HG03469 (cell line): Measurements from ENCODE around the gene ADAMTS17.
"Not testable (repeated sequence)": the region's sequence is repeated elsewhere in the genome, so short reads cannot be mapped to it uniquely, and the experiment has no call there.

ENCODE experiments used
- ATAC-seq: cut with Tn5 transposase; IDR thresholded peaks from one replicate; pipeline ENCODE4 v1.9.1; 2021; ENCODE audit warnings: mild to moderate bottlenecking, moderate library complexity, moderate number of reproducible peaks; ENCODE audit not compliant: unreplicated experiment

The ADAMTS17 gene

GRCh38 chr15:100341239-100341749, 481 bp downstream of the ADAMTS17 start:
- no peak for ATAC-seq

DNA sequence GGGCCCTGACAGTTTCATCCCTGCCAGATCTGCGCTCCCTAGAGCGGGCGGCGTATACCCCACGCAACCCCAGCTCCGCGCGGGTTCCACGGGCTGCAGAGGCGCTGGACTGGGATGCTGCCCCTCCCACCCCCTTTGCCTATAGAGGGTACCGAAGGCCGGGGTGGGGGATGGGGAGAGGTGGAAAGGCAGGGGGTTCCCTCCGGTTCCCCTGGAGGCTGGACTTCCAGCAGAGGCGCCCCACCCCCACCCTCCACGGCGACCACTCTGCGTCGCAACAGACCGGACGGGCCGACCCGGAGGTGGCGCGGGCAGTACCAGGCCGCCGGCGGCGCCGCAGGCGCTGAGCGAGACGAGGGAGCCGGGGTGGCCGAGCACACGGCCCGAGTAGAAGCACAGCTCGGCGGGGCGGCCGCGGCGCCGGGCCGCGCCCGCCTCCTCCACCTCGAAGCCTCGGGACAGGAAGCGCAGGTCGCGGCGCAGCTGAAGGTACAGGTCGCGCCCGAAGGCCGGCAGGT, 995 bp downstream of the ADAMTS17 start:
- no peak for ATAC-seq

GRCh38 chr15:100339999-100340398, 1.8 kb downstream of the ADAMTS17 start:
- ATAC-seq: no peak

- ATAC-seq: not testable (repeated sequence)
Observed at GRCh38 chr15:100339451-100339850, 2.3 kb downstream of the ADAMTS17 start.

DNA sequence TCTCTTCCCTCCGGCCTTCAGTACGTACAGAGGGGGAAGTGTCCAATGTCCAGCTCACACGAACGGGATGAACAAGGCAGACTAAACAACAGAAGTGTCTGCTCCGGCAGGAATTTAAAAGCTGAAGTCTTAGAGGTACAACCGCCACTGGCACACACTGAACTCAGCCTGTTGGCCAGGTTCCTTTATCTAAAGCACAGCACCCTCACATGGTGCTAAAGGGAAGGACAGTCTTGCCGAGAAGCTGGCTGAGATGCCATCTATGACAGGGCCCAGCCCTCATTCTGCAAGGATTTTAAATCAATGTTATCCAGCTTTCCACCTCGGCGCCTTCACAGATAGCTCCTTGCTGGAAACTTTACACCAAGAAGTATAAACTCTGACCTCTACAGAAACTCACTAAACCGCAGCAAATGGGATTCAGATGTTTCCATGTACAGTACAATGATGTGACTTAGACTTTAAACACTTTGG, 2.8 kb downstream of the ADAMTS17 start:
- ATAC-seq: peak; percentile 64

DNA sequence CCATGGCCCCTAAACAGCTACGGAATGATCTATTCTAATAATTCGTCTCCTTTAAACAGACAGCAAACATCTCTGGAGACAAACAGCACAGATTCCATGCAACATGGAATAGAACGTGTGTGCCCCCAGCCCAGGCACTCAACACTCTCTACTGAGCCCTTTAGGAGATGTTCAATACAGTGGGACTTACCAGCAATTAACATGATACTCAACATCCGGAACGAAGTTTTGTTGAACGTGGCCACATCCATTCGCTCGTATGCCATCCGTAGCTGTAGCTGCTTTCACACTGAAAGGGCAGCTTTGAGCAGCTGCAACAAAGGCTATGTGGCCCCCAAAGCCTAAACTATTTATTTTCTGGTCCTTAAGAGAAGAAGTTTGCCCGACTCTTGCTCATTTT, 3.5 kb downstream of the ADAMTS17 start:
- no peak for ATAC-seq

- ATAC-seq: no peak
Observed at GRCh38 chr15:100337096-100338044, 4.4 kb downstream of the ADAMTS17 start.

DNA sequence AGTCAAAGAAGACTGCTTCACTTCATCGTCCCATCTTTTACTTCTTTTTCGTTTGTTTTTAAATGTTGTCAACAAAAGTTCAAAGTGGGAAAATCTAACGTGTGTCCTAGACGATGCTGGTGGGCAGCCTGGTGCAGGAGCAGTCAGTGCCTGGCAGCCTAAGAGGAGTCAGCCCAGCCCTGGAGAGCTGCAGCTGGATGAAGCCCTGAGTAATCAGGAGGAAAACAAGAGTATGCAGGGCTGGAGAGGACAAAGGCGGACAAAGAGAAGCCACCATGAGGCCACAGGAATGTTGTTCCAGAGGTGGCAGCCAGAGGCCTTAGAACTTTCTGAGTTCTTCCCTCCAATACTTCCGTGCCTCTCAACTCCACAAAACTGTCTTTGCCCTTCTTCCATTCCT, 5.7 kb downstream of the ADAMTS17 start:
- no peak for ATAC-seq

DNA sequence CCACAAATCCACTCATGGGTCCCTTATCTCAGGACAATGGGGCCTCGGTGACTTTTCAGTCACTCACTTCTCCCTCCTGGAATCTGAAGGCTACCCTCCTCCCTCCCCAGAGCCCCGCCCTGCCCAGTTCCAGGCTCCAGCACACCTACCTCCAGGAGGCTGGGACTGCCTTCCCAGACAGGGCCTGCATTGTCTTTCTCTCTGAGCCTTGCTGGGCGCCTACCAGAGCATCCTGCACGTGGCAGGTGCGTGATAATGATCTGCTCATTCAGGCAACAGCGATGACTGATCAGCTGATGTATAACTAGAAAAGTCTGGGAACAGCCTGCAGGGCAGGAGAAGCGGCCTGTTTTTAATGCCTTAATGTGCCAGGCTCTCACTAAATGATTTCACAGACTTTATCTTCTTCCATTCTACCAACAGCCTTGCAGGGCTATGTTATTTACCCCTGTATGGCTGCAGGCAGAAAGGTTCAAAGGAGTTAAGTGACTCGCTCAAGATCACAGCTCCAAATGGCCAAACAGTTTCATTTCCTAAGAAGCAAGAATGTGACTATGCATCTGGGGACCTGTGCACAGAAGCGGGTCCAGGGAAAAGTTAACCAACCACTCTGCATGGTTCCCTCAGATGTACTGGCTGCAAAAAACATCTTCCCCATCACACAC, 6.3 kb downstream of the ADAMTS17 start:
- no peak for ATAC-seq

DNA sequence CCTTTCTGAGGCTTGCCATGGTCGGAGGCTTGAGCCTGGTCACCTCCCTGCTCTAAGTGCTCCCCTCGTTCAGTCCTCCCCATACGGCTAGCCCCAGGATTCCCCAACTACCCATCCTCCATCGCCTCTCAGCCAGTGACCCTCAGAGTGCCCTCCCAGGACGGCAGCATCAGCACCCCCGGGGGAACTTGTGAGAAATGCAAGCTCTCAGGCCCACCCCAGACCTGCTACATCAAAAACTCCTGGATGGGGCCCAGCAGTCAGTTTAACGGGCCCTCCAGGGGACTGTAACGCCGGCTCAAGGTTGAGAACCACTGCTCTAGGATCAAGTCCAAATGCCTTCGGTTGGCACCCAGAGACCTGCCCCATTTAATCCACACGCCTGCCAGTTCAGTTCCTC, 6.9 kb downstream of the ADAMTS17 start:
- no peak for ATAC-seq

DNA sequence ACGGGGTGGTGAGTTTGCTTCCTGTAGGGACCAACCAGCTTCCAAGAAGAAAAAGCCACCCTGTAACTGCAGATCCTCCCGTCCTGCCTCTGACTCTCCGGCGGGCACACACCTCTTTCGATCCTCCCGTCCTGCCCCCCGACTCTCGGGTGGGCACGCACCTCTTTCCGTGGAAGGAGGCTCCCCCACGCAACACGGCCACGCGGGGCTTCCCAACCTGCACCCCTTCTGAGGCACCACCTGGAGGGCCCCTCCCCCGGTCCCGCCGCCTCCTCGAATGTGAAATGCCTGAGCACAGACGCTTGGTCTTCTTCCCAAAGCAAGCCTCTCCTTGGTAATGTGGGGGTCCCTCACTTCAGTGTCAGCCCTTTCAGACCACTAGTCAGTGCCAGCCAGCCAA, 7.3 kb downstream of the ADAMTS17 start:
- no peak for ATAC-seq

DNA sequence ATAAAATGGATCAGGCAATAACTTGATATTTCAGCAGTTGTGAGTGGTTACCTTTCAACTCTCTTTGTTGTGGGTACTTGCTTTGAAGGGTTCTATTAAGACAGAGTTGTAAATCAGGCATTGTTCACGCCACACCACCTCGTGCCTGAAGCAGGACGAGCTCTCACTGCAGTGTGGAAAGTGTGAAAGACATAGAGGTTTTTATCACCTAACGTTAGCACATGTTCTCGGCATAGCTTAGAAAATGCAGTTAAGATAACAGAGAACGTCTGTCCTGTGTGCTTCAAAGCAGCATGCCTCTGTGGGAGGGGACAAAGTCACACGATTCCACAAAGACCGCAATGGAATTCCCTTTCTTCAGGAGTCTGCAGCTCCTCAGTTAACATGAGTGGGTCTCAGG, 7.8 kb downstream of the ADAMTS17 start:
- no peak for ATAC-seq

GRCh38 chr15:100333236-100333635, 8.5 kb downstream of the ADAMTS17 start:
- ATAC-seq: no peak

- no peak for ATAC-seq
Observed at GRCh38 chr15:100332721-100333120, 9.1 kb downstream of the ADAMTS17 start.

GRCh38 chr15:100332231-100332630, 9.5 kb downstream of the ADAMTS17 start:
- no peak for ATAC-seq

- no peak for ATAC-seq
Observed at GRCh38 chr15:100330629-100331215, 11.1 kb downstream of the ADAMTS17 start.

- no peak for ATAC-seq
Observed at GRCh38 chr15:100330221-100330620, 11.6 kb downstream of the ADAMTS17 start.

GRCh38 chr15:100328796-100329195, 13.0 kb downstream of the ADAMTS17 start:
- no peak for ATAC-seq

DNA sequence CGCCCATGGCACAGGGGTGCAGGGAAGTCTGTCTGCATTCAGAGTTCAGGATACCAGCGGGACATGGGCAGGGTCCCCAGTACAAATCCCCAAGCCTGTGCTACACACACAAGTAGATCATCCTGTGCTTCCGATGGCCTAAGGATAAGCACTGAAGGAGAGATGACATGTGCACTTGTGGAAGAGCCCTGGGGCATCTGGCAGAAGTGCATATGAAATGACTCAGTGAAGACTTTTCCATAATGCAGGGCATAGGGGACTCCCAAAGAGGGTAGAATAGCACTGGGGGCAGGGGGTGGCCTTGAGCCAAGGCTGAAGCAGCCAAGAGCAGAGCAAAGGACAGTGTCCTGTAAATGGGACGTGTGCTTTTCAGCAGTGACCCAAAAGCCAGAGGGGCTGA, 22.9 kb downstream of the ADAMTS17 start:
- ATAC-seq: no peak

DNA sequence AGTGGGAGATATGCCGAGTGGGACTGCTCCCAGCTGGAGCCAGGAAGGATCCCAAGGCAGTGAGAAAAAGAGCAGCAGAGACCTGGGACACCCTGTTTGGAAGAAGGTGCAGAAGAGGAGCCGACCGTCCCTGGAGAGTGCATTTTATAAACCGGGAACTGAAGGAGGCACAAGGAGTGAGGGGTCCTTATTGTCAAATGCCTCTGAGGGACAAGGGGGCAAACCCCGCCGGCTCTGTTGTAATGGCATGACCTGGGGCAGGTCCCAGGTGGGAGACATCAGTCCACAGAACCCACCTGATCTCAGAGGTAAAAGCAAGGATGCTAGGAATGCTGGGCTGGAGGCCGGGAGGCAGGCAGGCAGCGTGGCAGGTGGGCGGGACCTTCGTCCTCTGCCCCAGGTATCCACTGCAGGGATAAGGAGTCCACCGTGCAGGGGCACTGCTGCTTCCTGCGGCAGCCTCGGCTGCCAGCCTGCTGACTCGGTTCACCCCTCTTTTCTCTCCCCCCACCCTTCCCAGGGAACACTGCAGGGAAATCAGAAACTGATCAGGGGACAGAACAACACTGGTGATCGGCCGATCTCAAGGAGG, 26.9 kb downstream of the ADAMTS17 start:
- no peak for ATAC-seq
